KG1 (cell line): ENCODE data around the gene SPIRE1.

ENCODE experiments used
- DNase-seq: peaks from one replicate; lab custom pipeline; 2025; lab: John Stamatoyannopoulos, UW

The SPIRE1 gene

GRCh38 chr18:12443551-12443950 is 214.4 kb downstream of the SPIRE1 start:
- DNase-seq: no peak

- no peak for DNase-seq
Measured at GRCh38 chr18:12442946-12443345, 215.0 kb downstream of the SPIRE1 start.

- no peak for DNase-seq
Measured at GRCh38 chr18:12441475-12442034, 216.4 kb downstream of the SPIRE1 start.

- DNase-seq: no peak
Measured at GRCh38 chr18:12438257-12438656, 219.7 kb downstream of the SPIRE1 start.

GRCh38 chr18:12435867-12436266 is 222.0 kb downstream of the SPIRE1 start:
- no peak for DNase-seq

GRCh38 chr18:12434541-12434929 is 223.4 kb downstream of the SPIRE1 start:
- DNase-seq: no peak

- no peak for DNase-seq
Measured at GRCh38 chr18:12433829-12434540, 223.9 kb downstream of the SPIRE1 start.

- no peak for DNase-seq
Measured at GRCh38 chr18:12432881-12433280, 225.0 kb downstream of the SPIRE1 start.

GRCh38 chr18:12432196-12432595 is 225.7 kb downstream of the SPIRE1 start:
- no peak for DNase-seq

GRCh38 chr18:12431561-12431960 is 226.3 kb downstream of the SPIRE1 start:
- DNase-seq: no peak

GRCh38 chr18:12430137-12430990 is 227.5 kb downstream of the SPIRE1 start:
- no peak for DNase-seq

- no peak for DNase-seq
Measured at GRCh38 chr18:12429556-12429955, 228.4 kb downstream of the SPIRE1 start.

- DNase-seq: no peak
Measured at GRCh38 chr18:12428923-12429322, 229.0 kb downstream of the SPIRE1 start.

GRCh38 chr18:12426924-12427323 is 231.0 kb downstream of the SPIRE1 start:
- no peak for DNase-seq

GRCh38 chr18:12424252-12424651 is 233.7 kb downstream of the SPIRE1 start:
- no peak for DNase-seq

GRCh38 chr18:12423820-12424219 is 234.1 kb downstream of the SPIRE1 start:
- no peak for DNase-seq

- DNase-seq: no peak
Measured at GRCh38 chr18:12423393-12423792, 234.5 kb downstream of the SPIRE1 start.

- no peak for DNase-seq
Measured at GRCh38 chr18:12422936-12423335, 235.0 kb downstream of the SPIRE1 start.

GRCh38 chr18:12421732-12422131 is 236.2 kb downstream of the SPIRE1 start:
- DNase-seq: no peak

GRCh38 chr18:12420821-12421421 is 237.0 kb downstream of the SPIRE1 start:
- no peak for DNase-seq

- no peak for DNase-seq
Measured at GRCh38 chr18:12417687-12418086, 240.2 kb downstream of the SPIRE1 start.

GRCh38 chr18:12416098-12416729 is 241.7 kb downstream of the SPIRE1 start:
- DNase-seq: no peak
